Body of pancreas (tissue), 4 donors: ENCODE results near the gene ZFYVE16. TPM values are rescaled to one million over a fixed set of nuclear protein-coding genes. Genes with fewer than 3 reads are reported as not detected.

Experiments
- ATAC-seq: fragments of 150-250 bp; one replicate; pipeline ENCODE4 v1.9.1; 2016
- DNase-seq, 4 donors: peaks; one replicate each; pipeline ENCODE4 v3.0.0-alpha.2; 2019
- H3K27ac ChIP-seq, 4 donors: fragments of 200-600 bp; sonication (generic); 1 replicate in 3 of 4; 2 replicates in 1 of 4; pipeline versions ENCODE4 v1.5.1 to v1.6.1; 2016 to 2019; ENCODE audit warnings: mild to moderate bottlenecking in 1 of 4, mixed read lengths in 1 of 4, moderate library complexity in 1 of 4
- H3K27me3 ChIP-seq, 2 donors: fragments of 200-600 bp; sonication (generic); one replicate each; pipeline ENCODE4 v1.6.0; 2016; ENCODE audit warnings: mild to moderate bottlenecking in 1 of 2
- H3K36me3 ChIP-seq, 2 donors: fragments of 200-600 bp; sonication (generic); replicated peaks in 1 of 2; 2 replicates each; pipeline ENCODE4 v1.5.1; 2016; ENCODE audit warnings: low read depth in 2 of 2; ENCODE audit not compliant: insufficient read depth in 1 of 2
- H3K4me1 ChIP-seq: fragments of 200-600 bp; sonication (generic); one replicate; pipeline ENCODE4 v1.6.0; 2016
- H3K4me3 ChIP-seq, 2 donors: fragments of 200-600 bp; sonication (generic); 1 replicate in 1 of 2; 2 replicates in 1 of 2; pipeline ENCODE4 v1.5.1; 2016 to 2019
- H3K9me3 ChIP-seq, 3 donors: fragments of 200-600 bp; sonication (generic); 1 replicate in 2 of 3; 2 replicates in 1 of 3; pipeline ENCODE4 v1.5.1; 2016
- POLR2A ChIP-seq, 3 donors: fragments of 450-650 bp; IDR thresholded peaks; one replicate each; pipeline ENCODE4 v1.6.1; 2016; ENCODE audit warnings: antibody characterized with exemption in 3 of 3, mild to moderate bottlenecking in 2 of 3
- WGBS, 2 donors: methylation state at CpG; one replicate each; pipeline ENCODE4 v1.1.5; 2017; 5-methylcytosine and 5-hydroxymethylcytosine counted together
- intact Hi-C: fragments of 100-400 bp; cut with DNase I; formaldehyde crosslinking; loops from one replicate; pipeline ENCODE4 v1.15.1; 2023
- total RNA-seq, 2 donors: library from RNA; depleted of rRNA; stranded (reverse); fragments of >200 nt; gene quantifications; one replicate each; pipeline ENCODE4 v1.1.0, GENCODE V29; 2016
- TF ChIP-seq, protein P1 (sequence below), 7 experiments: fragments of 450-650 bp in 4 of 7; fragments of 200-600 bp in 3 of 7; sonication (generic) in 3 of 7; IDR thresholded peaks; one replicate each; pipeline ENCODE4 v1.5.1; 2016 to 2019; ENCODE audit warnings: antibody characterized with exemption in 7 of 7

Gene ZFYVE16
- total RNA-seq, 2 donors from 2014 or later: 10.2 to 19.5 TPM

DNA sequence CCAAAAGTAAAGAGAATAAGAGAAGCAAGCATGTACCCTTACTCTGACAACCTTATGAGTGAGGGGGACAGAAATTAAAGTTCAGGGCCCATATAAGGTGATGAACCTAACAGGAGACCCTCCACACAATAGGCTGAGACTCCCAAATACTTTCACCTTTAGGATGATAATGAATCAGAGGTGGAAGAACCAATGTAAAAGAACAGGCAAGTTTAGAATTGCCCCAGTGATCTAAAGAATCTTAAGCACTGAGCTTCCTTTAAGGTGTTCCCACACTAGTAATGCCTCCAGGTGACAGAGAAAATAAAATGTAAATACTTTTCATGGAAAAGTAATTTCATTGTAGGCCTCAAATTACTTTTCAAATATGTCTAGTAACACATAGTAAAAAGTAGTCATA, 71.8 kb downstream of the ZFYVE16 start:
- Histone ChIP-seq H3K9me3 (no peaks in the 10 kb centered on the region), H3K36me3 (peaks cover 4 to 10% of the 10 kb centered on the region in 2 donors), H3K27ac (no peak overlapping the region), H3K4me1 (no peaks in the 10 kb centered on the region), H3K4me3 (no peak overlapping the region), H3K27me3 (no peaks in the 10 kb centered on the region)
- no peak for TF ChIP-seq POLR2A (IDR thresholded peaks at IDR 0.05)
- TF ChIP-seq, protein P1, sequence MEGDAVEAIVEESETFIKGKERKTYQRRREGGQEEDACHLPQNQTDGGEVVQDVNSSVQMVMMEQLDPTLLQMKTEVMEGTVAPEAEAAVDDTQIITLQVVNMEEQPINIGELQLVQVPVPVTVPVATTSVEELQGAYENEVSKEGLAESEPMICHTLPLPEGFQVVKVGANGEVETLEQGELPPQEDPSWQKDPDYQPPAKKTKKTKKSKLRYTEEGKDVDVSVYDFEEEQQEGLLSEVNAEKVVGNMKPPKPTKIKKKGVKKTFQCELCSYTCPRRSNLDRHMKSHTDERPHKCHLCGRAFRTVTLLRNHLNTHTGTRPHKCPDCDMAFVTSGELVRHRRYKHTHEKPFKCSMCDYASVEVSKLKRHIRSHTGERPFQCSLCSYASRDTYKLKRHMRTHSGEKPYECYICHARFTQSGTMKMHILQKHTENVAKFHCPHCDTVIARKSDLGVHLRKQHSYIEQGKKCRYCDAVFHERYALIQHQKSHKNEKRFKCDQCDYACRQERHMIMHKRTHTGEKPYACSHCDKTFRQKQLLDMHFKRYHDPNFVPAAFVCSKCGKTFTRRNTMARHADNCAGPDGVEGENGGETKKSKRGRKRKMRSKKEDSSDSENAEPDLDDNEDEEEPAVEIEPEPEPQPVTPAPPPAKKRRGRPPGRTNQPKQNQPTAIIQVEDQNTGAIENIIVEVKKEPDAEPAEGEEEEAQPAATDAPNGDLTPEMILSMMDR (IDR thresholded peaks at IDR 0.05): no peak
- ATAC-seq (no peak), DNase-seq (no peak)
- intact Hi-C loops: loop anchor here (10.0 kb wide), 1 partner anchor 175 kb away; the partner anchor contains the start of genes DHFR and MSH3

DNA sequence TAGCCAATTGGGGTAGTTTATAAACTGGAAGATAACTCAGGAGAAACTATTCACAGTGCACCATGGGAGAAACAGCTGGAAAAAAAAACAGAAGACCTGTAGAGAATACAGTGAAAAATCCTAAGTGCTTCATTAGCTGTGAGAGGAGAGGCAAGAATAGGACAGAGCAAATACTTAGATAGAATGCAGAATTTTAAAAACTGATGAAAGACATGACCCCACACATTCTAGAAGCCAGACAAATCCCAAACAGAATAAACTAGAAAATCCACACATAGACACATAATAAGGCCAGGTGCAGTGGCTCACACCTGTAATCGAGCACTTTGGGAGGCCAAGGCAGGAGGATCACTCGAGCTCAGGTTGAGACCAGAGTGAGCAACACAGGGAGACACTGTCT, 72.5 kb downstream of the ZFYVE16 start:
- intact Hi-C loops: loop anchor here (10.0 kb wide), 1 partner anchor 174 kb away; the partner anchor contains the start of genes DHFR and MSH3
- H3K27me3 ChIP-seq: no peaks in the 10 kb centered on the region
- H3K36me3 ChIP-seq: peaks cover 4 to 11% of the 10 kb centered on the region in 2 donors
- 92 to 100% methylated on average over 2 of the region's 2 CpGs for WGBS, 2 donors
- no peak overlapping the region for H3K4me3 ChIP-seq
- DNase-seq (no peak), ATAC-seq (no peak)
- TF ChIP-seq POLR2A (IDR thresholded peaks at IDR 0.05): no peak
- TF ChIP-seq, protein P1 (IDR thresholded peaks at IDR 0.05): no peak
- H3K27ac ChIP-seq: no peak overlapping the region
- H3K9me3 ChIP-seq: no peaks in the 10 kb centered on the region
- H3K4me1 ChIP-seq: no peaks in the 10 kb centered on the region

DNA sequence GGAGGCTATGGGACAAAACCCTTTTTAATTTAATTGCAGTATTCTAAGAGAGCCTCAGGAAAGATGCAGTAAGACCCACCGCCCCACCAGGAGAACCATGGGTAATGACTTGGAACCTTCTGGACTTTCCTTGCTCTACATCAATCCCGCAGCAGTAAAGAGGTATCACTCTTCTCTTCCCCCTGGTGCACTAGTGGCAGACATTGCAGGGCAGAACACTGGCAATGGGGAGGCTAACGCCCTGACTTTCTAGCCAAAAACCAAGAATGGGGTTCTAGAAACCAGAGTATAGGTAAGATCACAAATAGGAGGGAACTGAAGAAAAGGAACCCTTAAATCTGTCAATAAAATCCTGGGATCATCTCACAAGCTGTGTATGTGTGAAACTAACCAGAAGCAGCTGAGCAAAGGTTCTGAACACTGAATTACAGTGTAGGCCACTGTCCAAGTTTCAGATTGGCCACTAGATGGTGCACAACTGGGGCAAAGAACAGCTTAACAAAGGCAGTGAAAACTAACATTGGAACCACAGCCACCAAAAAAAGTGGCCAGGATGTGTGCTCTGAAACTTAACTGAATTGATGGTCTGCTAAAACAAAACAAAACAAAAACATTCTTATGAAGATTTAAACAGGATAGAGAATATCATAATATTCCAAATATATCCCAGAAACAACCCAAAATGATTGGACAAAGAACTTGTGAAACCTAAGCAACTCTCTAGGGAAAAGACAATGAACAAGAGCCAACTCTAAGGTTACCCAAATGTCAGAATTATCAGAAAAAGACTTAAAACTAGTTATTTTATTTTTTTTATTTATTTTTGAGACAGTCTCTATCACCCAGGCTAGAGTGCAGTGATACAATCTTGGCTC, 73.4 kb downstream of the ZFYVE16 start:
- H3K27ac ChIP-seq: no peak overlapping the region
- H3K4me3 ChIP-seq: no peak overlapping the region
- peak; percentile 30 to 57 (median 45) for DNase-seq
- no peak for TF ChIP-seq POLR2A (IDR thresholded peaks at IDR 0.05)
- TF ChIP-seq, protein P1 (IDR thresholded peaks at IDR 0.05): peak; percentile 25 to 60 (median 56)
- ATAC-seq: peak; percentile 71
- H3K4me1 ChIP-seq: peaks cover 2% of the 10 kb centered on the region
- H3K36me3 ChIP-seq: peaks cover 4 to 11% of the 10 kb centered on the region in 2 donors
- 91 to 93% methylated on average over 3 of the region's 3 CpGs for WGBS, 2 donors
- H3K9me3 ChIP-seq: no peaks in the 10 kb centered on the region
- intact Hi-C loops: loop anchor here (10.0 kb wide), 1 partner anchor 174 kb away; the partner anchor contains the start of genes DHFR and MSH3
- no peaks in the 10 kb centered on the region for H3K27me3 ChIP-seq

DNA sequence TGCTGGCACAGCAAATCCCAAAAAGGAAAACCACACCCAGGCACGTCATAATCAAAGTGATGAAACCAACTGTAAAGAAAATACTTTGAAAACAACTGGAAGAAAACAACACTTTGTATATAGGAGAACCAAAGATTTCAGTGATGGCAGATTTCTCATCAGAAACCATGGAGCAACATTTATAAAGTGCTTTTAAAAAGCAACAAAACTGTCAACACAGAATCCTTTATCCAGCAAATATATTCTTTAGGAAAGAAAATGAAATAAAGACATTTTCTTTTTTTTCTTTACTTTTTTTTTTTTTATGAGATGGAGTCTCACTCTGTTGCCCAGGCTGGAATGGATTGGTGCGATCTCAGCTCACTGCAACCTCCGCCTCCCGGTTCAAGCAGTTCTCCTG, 74.7 kb downstream of the ZFYVE16 start:
- Histone ChIP-seq H3K36me3 (peaks cover 4 to 11% of the 10 kb centered on the region in 2 donors), H3K27ac (no peak overlapping the region), H3K4me1 (peaks cover 8% of the 10 kb centered on the region), H3K4me3 (no peak overlapping the region), H3K27me3 (no peaks in the 10 kb centered on the region), H3K9me3 (no peaks in the 10 kb centered on the region)
- WGBS, 2 donors: 73 to 78% methylated on average over 4 of the region's 4 CpGs
- ATAC-seq (no peak), DNase-seq (no peak)
- intact Hi-C loops: loop anchor here (10.0 kb wide), 1 partner anchor 172 kb away; the partner anchor contains the start of genes DHFR and MSH3
- TF ChIP-seq, protein P1 (IDR thresholded peaks at IDR 0.05): no peak
- no peak for TF ChIP-seq POLR2A (IDR thresholded peaks at IDR 0.05)
